Esophagus (tissue), 2 donors: ENCODE data around the gene ARSB. TPM values are rescaled to one million over a fixed set of nuclear protein-coding genes. Genes with fewer than 3 reads are reported as not detected.
"Not testable (repeated sequence)": the region's sequence is repeated elsewhere in the genome, so short reads cannot be mapped to it uniquely, and the experiment has no call there.

ENCODE experiments used
- H3K27ac ChIP-seq, 2 donors: one replicate each; pipeline ENCODE4 v1.5.1; 2013; ENCODE audit warnings: low read depth in 2 of 2, mild to moderate bottlenecking in 2 of 2, inconsistent platforms in 1 of 2, low read length in 1 of 2, moderate library complexity in 1 of 2
- H3K27me3 ChIP-seq, 2 donors: one replicate each; pipeline ENCODE4 v1.6.1; 2013; ENCODE audit warnings: low read length in 2 of 2, control low read depth in 1 of 2, mild to moderate bottlenecking in 1 of 2; ENCODE audit not compliant: insufficient read depth in 2 of 2, control insufficient read depth in 1 of 2
- H3K36me3 ChIP-seq, 2 donors: one replicate each; pipeline ENCODE4 v1.6.1; 2013; ENCODE audit warnings: low read length in 1 of 2; ENCODE audit not compliant: control insufficient read depth in 2 of 2, insufficient read depth in 2 of 2
- H3K4me1 ChIP-seq, 2 donors: one replicate each; pipeline ENCODE4 v1.6.1; 2013; ENCODE audit warnings: low read length in 1 of 2; ENCODE audit not compliant: control insufficient read depth in 2 of 2, insufficient read depth in 2 of 2
- H3K4me3 ChIP-seq, 2 donors: one replicate each; pipeline ENCODE4 v1.5.1; 2013; ENCODE audit warnings: low read length in 2 of 2, mild to moderate bottlenecking in 2 of 2, low read depth in 1 of 2, moderate library complexity in 1 of 2
- H3K9me3 ChIP-seq, 2 donors: one replicate each; pipeline ENCODE4 v1.6.1; 2013; ENCODE audit warnings: mild to moderate bottlenecking in 2 of 2, low read depth in 1 of 2, low read length in 1 of 2, moderate library complexity in 1 of 2; ENCODE audit not compliant: control insufficient read depth in 2 of 2, insufficient read depth in 1 of 2
- WGBS, 2 donors: extraction: QIAGEN DNeasy Blood & Tissue Kit; methylation state at CpG; one replicate each; pipeline ENCODE4 v1.1.7; 2013; 5-methylcytosine and 5-hydroxymethylcytosine counted together
- polyA plus RNA-seq, 2 donors: library from polyadenylated mRNA; stranded (reverse); fragments of 200-250 nt; gene quantifications; one replicate each; pipeline ENCODE4 v1.2.3, GENCODE V29; 2013
- donor health status: healthy with polysubstance abuse.
- donor health status: Bipolar disorder and iron deficiency.

ARSB gene
- polyA plus RNA-seq, 2 donors: 0.61 to 1.7 TPM

GRCh38 chr5:78734094-78734845 is 250.8 kb downstream of the ARSB start:
- WGBS, 2 donors: 86 to 90% methylated on average over 4 of the region's 4 CpGs
- H3K9me3 ChIP-seq: no peaks in the 10 kb centered on the region
- H3K4me3 ChIP-seq: no peak overlapping the region
- H3K27me3 ChIP-seq: no peaks in the 10 kb centered on the region
- no peaks in the 10 kb centered on the region for H3K4me1 ChIP-seq
- H3K36me3 ChIP-seq: no peaks in the 10 kb centered on the region
- no peak overlapping the region for H3K27ac ChIP-seq

GRCh38 chr5:78732721-78733120 is 252.4 kb downstream of the ARSB start:
- H3K27me3 ChIP-seq, H3K27ac ChIP-seq, H3K4me1 ChIP-seq, H3K36me3 ChIP-seq, H3K9me3 ChIP-seq, H3K4me3 ChIP-seq: not testable (repeated sequence)
- 86% methylated on average over 6 of the region's 6 CpGs for whole genome bisulfite sequencing, 2 donors

- H3K4me1 ChIP-seq: no peaks in the 10 kb centered on the region
- WGBS, 2 donors: 44 to 57% methylated on average over 2 of the region's 2 CpGs
Measured at GRCh38 chr5:78731884-78732283, 253.2 kb downstream of the ARSB start.

GRCh38 chr5:78730300-78731094 is 254.6 kb downstream of the ARSB start:
- H3K27ac ChIP-seq: no peak overlapping the region
- no peaks in the 10 kb centered on the region for H3K9me3 ChIP-seq
- H3K36me3 ChIP-seq: no peaks in the 10 kb centered on the region
- H3K4me3 ChIP-seq: no peak overlapping the region
- WGBS, 2 donors: 98 to 100% methylated on average over 1 of the region's 1 CpG
- no peaks in the 10 kb centered on the region for H3K27me3 ChIP-seq
- H3K4me1 ChIP-seq: no peaks in the 10 kb centered on the region

More at GRCh38 chr5:78731884-78732283, 253.2 kb downstream of the ARSB start:
- H3K27me3 ChIP-seq: no peaks in the 10 kb centered on the region
- no peak overlapping the region for H3K27ac ChIP-seq
- H3K36me3 ChIP-seq: no peaks in the 10 kb centered on the region
- no peaks in the 10 kb centered on the region for H3K9me3 ChIP-seq
- no peak overlapping the region for H3K4me3 ChIP-seq

- H3K27me3 ChIP-seq: no peaks in the 10 kb centered on the region
- WGBS, 2 donors: 84 to 86% methylated on average over 7 of the region's 7 CpGs
- no peak overlapping the region for H3K27ac ChIP-seq
Measured at GRCh38 chr5:78727786-78728761, 257.0 kb downstream of the ARSB start.

More at GRCh38 chr5:78727786-78728761, 257.0 kb downstream of the ARSB start:
- Histone ChIP-seq H3K4me1 (no peaks in the 10 kb centered on the region), H3K36me3 (no peaks in the 10 kb centered on the region), H3K9me3 (no peaks in the 10 kb centered on the region), H3K4me3 (no peak overlapping the region)

Other genes starting within 250 kb of the ARSB start
- gene DMGDH, start 84.4 kb upstream of the ARSB start, polyA plus RNA-seq: under 1 TPM; 0.14 to 0.33 TPM
- gene BHMT2, start 84.5 kb upstream of the ARSB start, polyA plus RNA-seq: 1 to 10 TPM; 3.1 to 4.4 TPM
- gene BHMT, start 126.5 kb upstream of the ARSB start, polyA plus RNA-seq: under 1 TPM; 0.10 to 0.16 TPM